Ishikawa (cell line): ENCODE results near the gene OXCT2.

Experiments used
- RAD21 ChIP-seq: IDR thresholded peaks from 2 replicates; pipeline ENCODE4 v1.6.1; 2012; ENCODE audit warnings: low read depth
- TEAD4 ChIP-seq: IDR thresholded peaks from 2 replicates; pipeline ENCODE4 v1.6.1; 2012

Gene OXCT2

DNA sequence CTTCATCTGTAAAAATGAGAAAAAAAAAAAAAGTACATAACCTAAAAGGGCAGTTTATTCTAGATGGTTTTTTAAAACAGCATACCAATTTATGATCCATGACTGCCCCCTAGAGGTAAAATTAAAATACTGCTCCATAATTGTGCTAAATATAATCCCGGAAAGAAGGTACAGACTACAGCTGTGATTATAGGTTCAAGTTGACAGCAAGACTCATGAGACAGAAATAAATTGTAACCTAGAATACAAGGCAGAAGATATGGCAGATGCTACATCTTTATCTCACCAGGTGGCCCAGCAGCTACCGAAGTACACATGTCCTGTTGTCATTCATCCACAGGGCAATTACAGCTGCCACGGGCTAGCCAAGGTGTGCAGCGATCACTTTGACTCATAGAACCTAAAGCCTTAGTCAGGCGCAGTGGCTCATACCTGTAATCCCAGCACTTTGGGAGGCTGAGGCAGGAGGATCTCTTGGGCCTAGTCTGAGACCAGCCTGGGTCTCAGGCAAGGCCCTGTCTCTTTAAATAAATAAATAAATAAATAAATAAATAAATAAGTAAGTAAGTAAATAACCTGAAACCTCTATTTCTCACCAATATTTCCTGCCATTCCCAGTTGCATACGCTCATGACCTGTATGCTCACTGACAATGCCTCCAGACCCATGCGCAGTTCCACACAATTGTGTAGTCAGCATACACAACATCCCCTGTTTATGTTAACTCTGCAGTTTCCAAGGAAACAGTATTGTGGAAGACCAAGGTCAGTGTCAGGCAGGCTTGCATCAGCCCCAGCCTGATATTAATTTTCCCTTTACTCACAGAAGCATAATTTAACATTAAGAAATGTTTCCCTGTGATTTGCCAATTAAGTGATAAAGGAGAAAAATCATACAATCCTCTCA lies 50.8 kb downstream of the OXCT2 start:
- no peak for TF ChIP-seq TEAD4
- TF ChIP-seq RAD21, result peak; percentile 82
